Spleen (tissue), 7 donors: ENCODE measurements around the gene ARHGEF10L.

Experiments
- POLR2AphosphoS5 ChIP-seq, 3 donors: sonication (generic); formaldehyde crosslinking; IDR thresholded peaks; one replicate each; pipeline ENCODE4 v1.5.1; 2017; ENCODE audit warnings: antibody characterized with exemption in 3 of 3
- TF ChIP-seq, protein P1 (sequence below), 11 experiments: fragments of 200-600 bp in 7 of 11; fragments of 450-650 bp in 4 of 11; sonication (generic) in 4 of 11; IDR thresholded peaks in 8 of 11; conservative IDR thresholded peaks in 3 of 11; 1 replicate in 7 of 11; 2 replicates in 4 of 11; pipeline versions ENCODE4 v1.4.0 to v1.8.0; 2016 to 2021; ENCODE audit warnings: antibody characterized with exemption in 11 of 11, inconsistent platforms in 4 of 11, mild to moderate bottlenecking in 1 of 11
- donor health status: DM: no; HTN: no; CAD: no; lungs with moderate emphysema.
- donor health status: DM: no; HTN: no; CAD: no.
- donor health status: DM: no; HTN: no; CAD: no.

DNA sequence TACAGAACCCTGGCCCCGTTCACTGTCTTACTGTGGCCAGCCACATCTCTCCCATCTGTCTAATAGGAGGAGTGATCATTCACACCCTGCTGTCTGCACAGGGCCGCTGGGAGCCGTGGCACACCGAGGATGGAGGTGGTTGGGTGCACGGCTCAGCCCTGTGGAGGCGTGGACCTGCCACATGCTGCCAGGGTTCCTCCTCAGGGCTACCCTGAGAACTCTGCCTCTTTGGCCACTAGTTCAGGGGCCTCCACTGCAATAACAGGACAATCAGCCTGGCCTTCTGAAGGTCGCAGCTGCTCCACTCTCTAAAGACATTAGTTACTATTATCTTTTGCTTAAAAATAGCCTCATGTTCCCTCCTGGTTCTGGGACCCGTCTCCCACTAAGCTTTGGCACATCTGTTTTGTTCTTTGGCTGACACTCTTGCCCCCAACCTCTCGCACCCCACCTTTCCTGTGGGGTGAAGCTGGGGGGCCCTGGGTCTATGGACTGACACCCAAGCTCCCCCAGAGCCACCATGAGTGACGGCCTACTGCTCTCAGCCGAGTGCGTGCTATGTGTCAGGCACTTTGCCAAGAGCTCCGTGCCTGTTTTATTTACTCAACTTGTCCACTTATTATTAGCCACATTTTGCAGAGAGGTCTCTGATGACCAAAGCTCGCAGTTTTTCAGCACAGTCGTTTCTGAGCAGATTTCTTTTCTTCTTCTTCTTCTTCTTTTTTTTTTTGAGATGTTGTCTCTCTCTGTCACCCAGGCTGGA, 66.3 kb downstream of the ARHGEF10L start:
- TF ChIP-seq, protein P1, sequence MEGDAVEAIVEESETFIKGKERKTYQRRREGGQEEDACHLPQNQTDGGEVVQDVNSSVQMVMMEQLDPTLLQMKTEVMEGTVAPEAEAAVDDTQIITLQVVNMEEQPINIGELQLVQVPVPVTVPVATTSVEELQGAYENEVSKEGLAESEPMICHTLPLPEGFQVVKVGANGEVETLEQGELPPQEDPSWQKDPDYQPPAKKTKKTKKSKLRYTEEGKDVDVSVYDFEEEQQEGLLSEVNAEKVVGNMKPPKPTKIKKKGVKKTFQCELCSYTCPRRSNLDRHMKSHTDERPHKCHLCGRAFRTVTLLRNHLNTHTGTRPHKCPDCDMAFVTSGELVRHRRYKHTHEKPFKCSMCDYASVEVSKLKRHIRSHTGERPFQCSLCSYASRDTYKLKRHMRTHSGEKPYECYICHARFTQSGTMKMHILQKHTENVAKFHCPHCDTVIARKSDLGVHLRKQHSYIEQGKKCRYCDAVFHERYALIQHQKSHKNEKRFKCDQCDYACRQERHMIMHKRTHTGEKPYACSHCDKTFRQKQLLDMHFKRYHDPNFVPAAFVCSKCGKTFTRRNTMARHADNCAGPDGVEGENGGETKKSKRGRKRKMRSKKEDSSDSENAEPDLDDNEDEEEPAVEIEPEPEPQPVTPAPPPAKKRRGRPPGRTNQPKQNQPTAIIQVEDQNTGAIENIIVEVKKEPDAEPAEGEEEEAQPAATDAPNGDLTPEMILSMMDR (IDR thresholded peaks at IDR 0.05 in 8 of 11, conservative IDR thresholded peaks at IDR 0.05 in 3 of 11): no peak
- TF ChIP-seq POLR2AphosphoS5 (IDR thresholded peaks at IDR 0.05): no peak
